Activated T-helper 1 cell treated with Interleukin-2 at 50 U/mL for 16 hours (primary cell): Measurements from ENCODE around the gene PROS1.
A peak's percentile ranks its signal among the peaks of the same experiment; 100 is the strongest.

Experiments
- DNase-seq: peaks from one replicate; pipeline ENCODE4 v3.0.0-alpha.2; 2020; ENCODE audit warnings: low read depth

PROS1 gene

DNA sequence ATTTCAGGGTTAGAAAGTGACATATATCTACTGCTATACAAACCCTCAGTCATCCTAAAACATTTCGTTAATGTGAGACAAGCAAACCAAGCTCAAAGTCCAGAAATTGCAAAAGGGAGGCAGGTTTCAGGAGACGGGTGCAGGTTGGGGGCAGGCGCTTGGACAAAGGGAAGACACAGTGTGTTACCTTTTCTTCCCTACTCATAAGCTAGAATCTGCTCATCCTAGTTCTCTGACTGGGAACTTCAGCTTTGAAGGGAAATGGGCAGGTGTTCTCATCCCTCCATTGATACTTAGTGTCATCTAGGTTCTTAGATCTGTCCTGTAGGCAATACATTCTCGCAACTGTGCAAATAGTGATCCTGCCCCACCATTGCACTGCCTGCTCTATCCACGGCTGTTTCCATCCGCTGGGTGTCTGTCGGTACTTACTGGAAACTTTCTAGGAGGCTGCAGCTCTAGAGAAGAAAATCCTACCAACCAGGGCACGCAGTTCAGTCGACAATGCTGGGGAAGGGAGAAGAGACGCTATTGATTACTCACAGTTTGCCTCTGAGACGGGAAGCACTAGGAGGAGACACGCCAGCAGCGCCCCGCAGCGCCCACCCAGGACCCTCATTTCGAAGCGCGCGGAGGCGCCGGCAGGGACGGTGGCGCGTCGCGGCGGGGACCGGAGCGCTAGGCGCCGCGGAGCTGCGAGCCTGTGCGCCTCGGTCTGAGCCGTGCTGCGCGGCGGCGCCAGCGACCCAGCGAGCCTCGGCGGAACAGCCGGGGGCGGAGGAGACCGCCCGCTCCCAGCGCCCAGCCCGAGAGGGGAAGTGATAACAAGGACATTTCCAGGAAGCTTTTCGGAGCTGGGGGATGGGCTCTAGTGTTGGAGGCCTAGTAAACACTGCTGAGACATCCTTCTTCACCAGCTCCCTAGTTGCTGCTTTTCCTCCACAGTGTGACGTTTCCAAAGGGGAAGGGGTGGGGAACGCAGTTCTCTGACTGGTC lies at the start of gene PROS1:
Gene PROS1 (minus strand): TSS at position 766 of the 996 bp plus-strand sequence. CDS start 147 bp downstream, at position 619.
- peak; percentile 13 for DNase-seq

DNA sequence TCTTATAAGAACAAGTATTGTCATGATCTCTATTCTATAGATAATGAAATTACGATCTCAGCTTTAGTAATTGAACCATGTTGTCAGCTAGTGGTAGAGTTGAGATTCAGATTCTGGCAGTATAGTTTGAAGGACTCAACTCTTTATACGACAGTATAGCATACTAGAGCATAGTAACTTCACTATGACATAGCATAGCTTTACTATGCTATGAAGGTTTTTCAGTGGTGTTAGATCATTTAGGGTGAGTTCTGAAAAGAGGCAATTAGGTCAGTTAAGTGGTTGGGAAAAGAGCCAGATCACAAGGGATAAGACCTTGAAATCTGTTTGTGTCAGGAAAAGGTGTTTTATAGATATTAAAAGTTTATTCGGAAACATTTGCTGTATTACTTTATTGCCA lies 46.6 kb upstream of the PROS1 start:
- no peak for DNase-seq

DNA sequence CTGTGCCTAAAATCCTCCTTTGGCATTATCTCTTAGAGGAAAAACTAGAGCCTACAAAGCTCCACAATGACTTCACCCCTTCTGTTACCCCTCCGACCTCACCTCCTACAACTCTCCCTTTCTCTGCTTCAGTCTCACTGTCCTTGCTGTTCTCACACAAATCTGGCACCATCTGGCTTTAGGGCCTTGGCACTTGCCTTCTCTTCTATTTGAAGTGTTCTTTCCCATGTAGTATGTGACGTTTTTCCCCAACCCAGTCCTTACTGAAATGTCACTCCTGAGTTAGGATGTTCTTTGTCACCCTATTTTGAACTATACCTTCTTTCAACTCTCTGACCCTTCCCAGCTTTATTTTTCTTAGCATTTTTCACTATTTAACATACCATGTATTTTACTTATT lies 46.0 kb upstream of the PROS1 start:
- no peak for DNase-seq

DNA sequence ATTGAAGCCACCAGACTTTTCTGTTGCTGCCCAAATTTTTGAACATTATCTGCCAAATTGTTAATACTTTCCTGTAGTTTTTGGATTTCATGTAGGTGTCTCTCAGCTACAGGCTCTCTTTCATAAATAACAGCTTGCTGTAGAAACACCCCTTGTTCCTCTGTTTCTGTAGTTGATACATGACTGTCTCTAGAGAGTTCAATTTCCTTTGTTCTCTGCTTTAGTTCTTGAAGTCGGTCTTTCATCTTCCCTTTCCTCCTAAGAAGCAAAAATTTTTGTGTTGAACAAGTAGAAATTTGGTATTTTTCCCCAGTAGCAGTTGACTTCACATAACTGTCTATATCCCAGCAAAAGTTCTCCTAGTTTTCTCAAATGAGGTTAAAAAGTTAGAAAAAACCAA lies 41.3 kb upstream of the PROS1 start:
- no peak for DNase-seq

DNA sequence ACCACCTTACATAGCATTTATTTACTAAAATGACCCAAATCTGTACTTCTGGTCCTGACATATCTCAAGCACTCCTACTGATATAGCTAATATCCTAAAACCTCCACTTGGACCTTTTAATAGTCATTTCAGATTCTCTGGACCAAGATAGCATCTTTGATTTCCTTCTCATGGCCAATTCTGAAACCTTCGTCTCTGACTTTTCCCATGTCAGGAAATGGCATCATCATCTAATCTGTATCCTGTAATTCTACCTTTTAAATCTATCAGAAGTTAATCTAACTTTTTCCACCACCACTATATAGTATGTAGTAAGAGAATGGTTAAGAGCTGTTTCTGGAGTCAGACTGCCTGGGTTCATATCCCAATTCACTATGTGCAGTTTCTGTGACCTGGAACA lies 38.5 kb upstream of the PROS1 start:
- DNase-seq = no peak

DNA sequence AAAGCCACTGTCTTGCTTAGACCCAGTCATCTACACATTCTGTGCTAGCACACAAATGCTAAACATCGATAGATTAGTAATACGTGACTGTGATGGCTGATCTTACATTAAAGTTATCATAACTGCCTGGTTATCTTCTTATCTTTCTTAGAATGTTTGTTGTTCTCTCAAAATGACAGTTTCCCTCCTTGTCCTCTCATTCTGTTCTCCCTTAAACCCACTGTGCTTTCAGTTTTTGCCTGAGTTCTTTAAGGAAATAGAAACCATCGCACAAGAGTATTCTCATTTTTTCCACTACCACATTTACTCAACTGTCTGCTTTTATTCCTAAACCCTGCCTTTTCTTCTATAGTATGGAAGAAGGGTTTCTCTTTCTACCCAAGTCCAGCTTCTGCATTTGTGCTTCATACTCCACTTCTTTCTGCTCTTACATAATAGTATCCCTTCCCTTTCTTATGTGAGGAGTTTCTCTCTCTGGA lies 37.6 kb upstream of the PROS1 start:
- no peak for DNase-seq

DNA sequence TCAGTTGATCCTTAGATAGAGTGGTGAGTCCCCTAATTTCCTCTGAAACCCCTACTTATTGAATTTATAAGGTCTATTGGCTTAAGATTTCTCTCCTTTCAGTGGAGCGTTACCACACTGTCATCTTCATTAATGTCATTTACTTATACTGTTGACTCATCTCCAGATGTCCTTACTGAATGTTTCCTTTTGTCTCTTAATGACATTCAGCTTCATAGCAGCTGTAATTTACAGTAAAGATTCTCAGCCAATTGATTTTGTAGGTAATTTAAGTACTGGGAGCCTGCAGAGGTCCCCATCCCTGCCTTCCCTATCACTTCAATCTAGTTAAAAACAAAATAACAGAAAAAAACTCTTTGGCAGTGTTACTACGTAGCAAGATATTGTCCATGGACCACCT lies 35.9 kb upstream of the PROS1 start:
- DNase-seq = no peak

DNA sequence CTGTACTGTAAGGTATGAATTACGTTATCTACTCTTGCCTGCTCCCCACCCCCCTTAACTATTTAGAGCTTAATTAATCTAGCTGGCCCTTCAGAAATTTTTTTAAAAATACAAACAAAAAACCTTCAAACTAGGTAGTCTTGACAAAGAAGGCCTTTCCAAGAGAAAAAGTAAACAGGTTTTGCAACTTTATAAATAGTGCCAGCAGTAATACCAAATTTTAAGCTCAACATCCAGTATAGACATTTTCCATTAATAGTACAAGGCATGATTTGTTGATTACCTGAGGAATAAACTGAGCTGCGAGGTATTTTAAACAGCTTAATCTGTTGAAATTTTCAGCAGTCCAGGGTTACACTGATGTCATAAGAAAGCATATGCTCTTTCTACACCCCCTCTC lies 34.6 kb upstream of the PROS1 start:
- no peak for DNase-seq

DNA sequence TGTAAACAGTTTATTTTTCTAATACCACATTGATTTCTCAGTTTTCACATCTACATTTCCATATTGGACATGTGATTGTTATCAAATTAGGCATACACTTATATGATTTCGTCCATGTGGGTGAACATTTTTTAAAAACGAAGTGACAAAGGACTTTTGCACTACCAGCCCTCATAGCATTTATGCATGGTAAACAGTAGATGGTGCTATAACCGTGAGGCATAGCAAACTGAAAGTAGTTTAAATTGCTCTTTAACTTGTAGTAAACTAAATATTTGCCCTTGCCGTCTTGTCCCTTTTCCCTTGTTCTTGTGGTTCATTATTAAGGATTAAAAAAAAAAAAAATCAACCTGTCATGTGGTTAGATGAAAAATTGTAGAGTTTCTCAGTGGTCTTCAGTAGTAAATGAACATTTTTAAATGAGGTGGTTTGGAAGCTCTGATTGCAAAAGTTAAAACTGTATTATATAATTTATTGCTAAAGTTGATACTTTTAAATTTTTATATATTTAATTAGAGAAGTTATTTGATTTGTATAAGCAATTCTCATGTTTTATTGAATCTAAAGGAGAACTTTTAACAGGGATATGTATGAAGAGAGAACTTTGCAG lies 30.7 kb upstream of the PROS1 start:
- no peak for DNase-seq

DNA sequence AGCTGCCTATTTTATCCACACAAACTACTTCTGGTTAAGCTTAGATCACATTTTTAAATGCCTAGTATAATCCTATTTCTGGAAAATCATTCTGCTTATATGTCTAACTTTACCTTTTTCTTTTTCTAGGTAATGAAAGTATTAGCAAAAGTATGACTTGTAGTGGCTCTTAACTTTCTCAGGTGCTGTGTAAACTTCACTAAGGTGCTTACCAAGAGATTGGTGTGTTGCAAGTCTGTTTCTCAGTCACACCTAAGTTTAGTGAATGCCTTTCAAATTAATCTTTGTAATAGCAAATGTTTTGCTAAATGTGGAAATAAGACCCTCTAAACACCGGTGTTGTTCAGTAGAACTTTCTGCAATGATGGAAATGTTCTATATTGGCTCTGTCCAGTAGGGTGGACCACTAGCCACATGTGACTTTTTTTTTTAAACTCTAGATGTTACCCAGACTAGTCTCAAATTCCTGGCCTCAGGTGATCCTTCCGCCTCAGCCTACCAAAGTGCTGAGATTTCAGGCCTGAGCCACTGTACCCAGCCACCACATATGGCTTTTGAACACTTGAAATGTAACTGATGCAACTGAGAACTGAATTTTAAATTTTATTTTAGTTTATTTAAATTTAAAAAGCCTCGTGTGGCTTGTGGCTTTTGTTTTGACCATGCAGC lies 28.3 kb upstream of the PROS1 start:
- DNase-seq = no peak

DNA sequence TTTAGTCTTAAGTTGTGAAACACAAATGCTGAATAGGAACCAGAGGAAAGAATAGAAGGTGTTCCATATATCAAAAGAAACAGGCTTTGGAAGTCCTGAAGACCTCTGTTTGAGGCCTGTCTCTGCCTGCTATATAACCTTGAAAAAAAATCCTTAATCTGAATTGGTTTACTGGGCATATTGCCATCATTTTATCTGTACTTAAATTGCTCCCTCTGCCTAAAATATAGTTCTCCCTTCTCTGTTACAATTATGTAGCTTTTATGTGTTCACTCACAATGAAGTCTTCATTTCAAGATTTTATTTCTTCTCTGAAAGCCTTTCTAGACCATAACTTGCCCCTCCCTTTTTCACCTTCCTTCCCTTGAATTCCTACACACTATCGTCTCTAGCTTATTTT lies 27.5 kb upstream of the PROS1 start:
- DNase-seq = no peak

DNA sequence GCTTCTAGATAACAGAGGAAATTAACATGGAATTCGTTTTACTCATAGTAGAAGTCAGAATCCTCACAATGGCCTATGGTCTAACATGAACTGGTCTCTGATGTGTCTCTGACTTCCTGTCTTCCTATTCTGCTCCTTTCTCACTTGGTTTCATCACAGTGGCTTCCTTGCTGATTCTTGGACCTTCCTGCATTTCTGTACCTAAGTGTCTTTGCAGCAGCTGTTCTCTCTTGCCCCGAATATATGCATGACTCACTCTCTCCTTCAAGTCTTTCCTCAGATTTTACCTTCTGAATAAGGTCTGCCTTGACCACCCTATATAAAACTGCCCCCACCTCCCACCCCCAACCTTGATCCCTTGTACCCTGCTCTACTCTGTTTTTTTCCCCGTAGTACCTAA lies 20.4 kb upstream of the PROS1 start:
- no peak for DNase-seq

DNA sequence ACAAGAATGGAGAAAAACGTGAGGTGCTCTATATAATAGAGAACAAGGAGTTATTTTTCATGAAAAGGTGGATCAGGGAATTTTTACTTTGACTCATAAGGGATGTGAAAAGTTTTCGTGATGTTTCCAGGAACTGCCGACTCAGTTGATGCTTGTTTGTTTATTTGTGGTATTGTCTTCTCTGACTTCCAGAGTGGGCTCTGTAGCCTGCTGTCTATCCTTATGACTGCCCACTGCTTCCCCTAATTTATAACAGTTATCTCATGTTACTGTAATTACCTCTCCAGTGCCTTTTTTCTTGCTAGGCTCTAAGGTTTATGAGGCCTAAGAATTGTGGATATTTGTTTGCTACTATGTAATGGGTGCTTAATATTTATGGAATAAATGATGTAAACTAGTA lies 18.5 kb upstream of the PROS1 start:
- DNase-seq = no peak

DNA sequence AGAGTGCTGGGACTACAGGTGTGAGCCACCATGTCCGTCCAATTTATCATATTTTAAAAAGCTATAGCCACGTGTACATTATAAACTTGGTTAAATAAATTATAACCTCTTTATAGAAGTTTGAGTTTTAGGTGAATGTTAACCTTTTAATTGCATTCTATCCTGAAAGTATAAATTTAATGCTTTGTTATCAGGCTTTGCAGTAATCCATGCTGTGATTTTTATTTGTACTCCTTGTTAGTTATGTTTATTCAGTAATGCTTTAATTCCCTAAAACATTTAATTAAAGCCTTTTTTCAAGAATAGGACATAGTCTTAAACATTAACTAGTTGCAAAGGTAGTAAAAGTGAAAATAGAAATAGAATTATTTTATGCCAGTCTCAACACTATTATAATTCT lies 17.9 kb upstream of the PROS1 start:
- no peak for DNase-seq

DNA sequence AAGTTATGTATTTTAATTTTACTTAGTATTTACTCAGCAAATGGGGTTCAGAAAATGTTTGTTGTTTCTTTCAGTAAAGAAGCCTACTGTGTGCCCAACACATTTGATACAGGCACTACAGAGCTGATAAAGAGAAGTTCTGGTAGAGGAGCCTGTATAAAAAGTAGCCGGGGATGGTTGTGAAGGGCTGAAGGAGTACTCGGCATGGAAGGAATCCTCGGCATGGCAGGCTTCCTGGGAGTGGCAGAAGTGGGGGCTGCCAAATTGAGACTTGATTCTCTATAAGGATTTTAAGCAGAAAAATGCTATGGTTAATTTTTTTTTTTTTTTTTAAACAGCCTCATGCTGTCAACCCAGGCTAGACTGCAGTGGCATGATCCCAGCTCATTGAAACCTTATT lies 15.5 kb upstream of the PROS1 start:
- DNase-seq = no peak

DNA sequence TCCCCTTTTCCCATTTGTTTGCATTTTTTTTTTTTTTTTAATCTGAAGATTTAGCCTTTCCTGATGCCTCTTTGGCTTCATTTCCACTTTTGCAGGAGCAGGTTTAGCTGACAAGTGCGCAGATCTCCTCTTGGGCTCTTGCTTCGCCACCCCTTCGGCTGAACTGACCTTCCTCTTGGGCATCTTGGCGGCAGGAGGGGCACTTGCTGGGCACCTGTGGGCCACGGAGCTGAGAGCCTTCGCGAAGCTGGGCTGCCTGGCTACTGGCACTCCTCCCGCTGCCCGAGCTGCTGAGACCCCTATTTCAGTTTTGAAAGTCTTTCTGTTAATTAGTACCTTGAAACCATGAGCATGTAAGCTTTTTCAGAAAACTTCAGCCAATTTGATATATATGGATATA lies 15.1 kb upstream of the PROS1 start:
- DNase-seq = no peak

DNA sequence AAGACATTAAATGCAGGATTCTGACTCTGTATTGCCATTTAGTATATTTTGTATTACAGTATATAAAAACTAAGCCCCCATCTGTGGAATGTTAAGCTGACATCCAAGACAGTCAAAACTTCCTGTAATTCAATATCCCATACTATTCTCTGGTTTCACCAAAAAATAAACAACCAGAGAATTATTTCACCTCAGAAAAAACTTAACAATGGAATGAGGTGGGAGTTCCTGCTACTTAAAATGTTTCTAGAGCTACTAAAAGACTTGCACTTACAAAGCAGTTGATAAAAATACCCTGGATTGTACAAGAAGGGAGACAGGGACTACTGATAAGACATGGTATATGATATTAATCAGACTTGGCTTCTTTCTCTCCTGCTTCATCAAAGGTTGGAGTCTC lies 14.6 kb upstream of the PROS1 start:
- DNase-seq = no peak

DNA sequence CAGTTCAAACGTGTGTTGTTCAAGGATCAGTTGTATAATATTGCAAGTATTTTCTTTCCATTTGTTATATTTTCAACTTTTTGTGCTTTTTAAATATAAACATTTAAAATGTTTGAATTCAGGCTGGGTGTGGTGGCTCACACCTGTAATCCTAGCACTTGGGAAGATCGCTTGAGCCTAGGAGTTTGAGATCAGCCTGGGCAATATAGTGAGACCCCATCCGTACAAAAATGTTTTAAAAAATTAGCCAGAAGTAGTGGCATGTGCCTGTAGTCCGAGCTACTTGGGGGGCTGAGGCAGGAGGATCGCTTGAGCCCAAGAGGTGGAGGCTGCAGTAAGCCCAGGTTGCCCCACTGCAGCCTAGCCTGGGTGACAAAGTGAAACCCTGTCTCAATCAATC lies 10.9 kb upstream of the PROS1 start:
- DNase-seq = no peak

DNA sequence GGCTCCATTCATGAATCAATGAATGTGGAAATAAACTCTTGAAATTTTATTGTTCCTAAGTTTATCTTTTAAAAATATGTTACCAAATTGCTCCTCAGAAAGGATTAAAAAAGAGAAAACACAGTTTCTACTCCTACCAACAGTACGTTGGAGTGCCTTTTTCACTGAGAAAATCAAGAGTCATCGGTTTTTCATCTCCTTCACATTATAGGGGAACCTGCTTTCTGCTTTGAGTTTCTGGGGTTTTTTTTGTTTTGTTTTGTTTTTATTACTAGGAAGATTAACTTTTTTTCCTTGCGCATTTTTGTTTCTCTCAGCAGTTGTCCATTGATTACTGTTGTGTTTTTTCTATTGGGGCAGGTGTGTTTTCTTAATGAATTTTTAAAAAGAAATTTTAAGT lies 9.7 kb upstream of the PROS1 start:
- no peak for DNase-seq

DNA sequence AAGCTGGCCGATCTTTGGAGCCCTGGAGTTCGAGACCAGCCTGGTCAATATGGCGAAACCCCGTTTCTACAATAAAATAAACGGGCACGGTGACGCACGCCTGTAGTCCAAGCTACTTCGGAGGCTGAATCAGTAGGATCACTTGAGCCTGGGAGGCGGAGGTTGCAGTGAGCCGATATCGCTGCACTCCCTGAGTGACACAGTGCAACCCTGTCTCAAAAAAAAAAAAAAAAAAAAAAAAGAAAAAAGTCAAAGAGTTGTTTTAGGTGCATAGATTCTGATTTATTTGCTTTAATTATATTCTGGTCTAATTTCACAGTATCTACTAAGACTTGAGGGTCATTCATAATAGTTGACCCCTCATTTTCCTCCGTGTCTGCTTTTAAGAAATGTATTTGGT lies 8.0 kb upstream of the PROS1 start:
- no peak for DNase-seq

DNA sequence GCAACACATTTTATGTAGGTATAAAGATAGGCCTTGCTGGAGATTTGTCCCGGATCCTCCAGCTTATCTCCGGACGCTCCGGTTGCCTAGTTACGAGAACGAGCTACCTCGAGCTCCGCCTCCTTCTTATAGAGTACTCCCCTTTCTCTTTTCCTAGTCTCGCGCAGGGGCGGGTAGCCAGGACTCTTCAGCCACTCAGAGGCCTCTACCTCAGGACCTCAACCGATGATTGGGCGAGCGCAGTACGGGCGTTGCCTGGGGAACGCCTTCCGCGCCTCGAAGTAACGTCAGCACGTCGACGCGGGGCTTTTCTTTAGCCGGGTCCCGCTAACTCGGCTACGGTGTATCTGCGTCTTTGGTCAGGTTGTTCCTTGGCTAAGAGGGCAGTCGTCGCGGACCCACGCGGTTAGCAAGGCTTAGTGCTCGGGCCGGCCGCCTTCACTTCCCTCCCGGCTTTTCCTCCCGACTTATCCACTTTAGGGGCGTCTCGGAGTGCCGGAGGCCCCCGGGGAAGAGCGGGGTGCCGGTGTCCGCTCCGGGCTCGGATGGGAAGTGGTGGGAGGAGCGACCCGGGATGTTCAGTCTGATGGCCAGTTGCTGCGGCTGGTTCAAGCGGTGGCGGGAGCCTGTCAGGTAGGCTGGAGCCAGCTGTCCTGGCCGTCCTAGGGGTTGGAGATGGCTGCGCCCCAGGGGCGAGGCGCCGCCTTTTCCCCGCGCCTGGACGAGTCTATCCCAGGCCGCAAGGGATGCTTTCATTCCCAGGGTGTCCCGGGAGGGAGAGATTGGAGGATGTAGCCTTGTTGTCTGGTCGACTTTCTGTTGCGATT lies 6.4 kb upstream of the PROS1 start, which contains the start of gene ARL13B:
Gene ARL13B (plus strand): TSS at position 306 of the 827 bp plus-strand sequence. CDS start 269 bp downstream, at position 575.
- DNase-seq = peak; percentile 87

DNA sequence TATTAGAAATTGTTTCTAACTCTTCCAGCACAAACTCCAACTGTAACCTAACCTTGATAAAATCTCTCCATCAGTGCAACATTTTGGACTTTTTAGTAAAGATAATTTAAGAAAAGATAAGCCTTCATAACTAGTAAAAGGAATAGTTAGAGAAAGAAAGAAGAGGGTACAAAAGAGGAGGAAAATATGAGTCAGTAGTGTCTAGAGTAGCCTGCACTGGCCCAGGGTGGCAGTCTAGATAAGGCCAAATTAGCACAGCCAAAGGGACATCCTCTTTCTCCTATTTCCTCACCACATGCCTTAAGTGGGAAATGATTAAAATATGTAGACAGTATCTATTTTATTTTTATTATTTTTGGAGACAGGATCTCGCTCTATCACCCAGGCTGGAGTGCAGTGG lies 3.7 kb downstream of the PROS1 start:
- no peak for DNase-seq
